ENCODE results near the gene SLC35B2.

Gene SLC35B2

GRCh38 chr6:44285552-44286284, 28.4 kb upstream of the SLC35B2 start:
- DNase-seq: peak in 1 of 2 donors; percentile 21

DNA sequence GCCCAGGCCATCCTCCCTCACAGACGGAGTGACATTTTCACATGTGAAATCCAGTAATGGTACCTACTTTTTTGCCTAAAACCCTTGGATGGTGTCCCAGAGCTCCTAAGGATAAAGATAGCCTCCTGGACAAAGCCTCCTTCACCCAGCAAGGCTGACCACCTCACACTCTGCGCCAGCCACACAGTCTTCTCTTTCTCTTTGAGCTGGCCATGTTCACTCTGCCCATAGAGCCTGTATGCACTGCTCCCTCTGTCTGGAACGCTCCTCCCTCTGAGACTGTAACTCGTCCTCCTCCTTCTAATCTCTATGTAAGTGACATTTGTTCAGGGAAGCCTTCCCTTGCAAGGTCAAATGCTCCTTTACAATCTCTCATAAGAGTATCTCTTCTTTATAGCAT, 27.5 kb upstream of the SLC35B2 start:
- DNase-seq: no peak

- peak; percentile 26 to 63 for DNase-seq
Measured at GRCh38 chr6:44284121-44284520, 26.8 kb upstream of the SLC35B2 start.

GRCh38 chr6:44278774-44279697, 21.7 kb upstream of the SLC35B2 start:
- DNase-seq: peak; percentile 42 to 49

DNA sequence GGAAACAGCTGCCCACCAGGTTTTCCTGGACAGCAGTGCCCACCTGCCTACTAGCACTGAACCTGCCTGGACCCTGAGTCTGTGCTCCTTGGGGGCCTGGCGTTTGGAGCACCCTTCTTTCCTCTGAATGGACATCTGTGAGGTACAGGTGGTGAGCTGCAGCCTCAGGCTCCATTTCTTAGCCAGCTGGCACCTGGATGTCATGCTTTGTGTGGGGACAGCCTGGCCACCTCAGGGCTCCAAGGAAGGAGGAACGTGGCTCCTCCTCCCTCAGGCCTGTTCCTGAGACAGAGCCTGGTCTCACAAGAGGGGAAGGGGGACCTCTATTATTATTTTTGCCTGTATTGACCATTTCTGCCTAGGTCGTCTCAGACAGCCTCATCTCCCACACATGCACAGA, 21.0 kb upstream of the SLC35B2 start:
- DNase-seq: no peak

DNA sequence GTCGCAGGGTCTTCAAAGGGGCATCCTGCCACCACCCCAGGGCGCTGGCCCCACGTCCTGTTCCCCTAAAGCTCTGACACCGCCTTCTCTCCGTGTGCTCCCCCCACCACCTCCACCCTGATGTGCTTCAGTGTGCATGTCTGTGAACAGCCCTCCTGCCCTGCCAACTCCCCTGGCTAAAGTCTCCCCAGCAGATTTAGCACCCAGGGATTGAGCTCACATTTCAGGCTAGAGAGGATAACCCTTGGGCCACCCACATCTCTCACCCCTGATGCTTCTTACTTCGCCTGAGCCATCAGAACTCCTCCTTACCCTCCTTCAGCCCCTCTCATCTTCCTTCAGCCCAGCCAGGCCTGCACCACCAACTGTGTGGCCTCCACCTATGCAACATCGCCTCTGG, 20.4 kb upstream of the SLC35B2 start:
- DNase-seq: no peak

- DNase-seq: no peak
Measured at GRCh38 chr6:44276667-44277640, 19.6 kb upstream of the SLC35B2 start.

DNA sequence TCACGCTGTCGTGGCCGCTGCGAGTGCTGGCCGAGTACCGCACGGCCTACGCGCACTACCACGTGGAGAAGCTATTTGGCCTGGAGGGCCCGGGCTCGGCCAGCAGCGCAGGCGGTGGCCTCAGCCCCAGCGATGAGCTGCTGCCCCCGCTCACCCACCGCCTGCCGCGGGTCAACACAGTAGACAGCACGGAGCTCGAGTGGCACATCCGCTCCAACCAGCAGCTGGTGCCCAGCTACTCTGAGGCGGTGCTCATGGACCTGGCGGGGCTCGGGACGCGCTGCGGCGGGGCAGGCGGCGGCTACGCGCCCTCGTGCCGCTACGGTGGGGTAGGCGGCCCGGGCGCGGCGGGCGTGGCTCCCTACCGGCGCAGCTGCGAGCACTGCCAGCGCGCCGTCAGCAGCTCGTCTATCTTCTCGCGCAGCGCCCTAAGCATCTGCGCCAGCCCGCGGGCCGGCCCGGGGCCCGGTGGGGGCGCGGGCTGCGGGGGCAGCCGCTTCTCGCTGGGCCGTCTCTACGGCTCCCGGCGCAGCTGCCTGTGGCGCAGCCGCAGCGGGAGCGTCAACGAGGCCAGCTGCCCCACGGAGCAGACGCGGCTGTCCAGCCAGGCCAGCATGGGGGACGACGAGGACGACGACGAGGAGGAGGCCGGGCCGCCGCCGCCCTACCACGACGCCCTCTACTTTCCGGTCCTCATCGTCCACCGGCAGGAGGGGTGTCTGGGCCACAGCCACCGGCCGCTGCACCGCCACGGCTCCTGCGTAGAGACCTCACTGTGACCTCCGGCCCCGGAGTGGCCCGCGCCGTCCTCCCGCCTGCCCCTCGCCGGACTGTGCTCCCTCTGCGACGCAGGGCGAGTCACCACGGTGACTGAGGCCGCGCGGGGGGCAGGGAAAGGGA, 18.7 kb upstream of the SLC35B2 start:
- DNase-seq: peak in 1 of 2 donors; percentile 21

DNA sequence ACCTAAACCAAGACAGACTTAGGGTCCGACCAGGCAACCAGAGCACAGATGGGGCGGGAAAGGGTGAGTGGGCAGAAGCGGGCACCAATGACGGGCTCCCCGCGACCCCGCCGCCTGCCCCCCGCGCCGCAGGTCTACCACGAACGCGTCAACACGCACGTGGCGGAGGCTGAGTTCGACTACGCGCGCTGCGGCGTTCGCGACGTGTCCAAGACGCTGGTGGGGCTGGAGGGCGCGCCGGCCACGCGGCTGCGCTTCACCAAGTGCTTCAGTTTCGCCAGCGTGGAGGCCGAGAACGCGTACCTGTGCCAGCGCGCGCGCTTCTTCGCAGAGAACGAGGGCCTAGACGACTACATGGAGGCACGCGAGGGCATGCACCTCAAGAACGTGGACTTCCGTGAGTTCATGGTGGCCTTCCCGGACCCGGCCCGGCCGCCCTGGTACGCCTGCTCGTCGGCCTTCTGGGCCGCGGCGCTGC, 18.0 kb upstream of the SLC35B2 start:
- DNase-seq: no peak

- DNase-seq: no peak
Measured at GRCh38 chr6:44273617-44274016, 16.3 kb upstream of the SLC35B2 start.

DNA sequence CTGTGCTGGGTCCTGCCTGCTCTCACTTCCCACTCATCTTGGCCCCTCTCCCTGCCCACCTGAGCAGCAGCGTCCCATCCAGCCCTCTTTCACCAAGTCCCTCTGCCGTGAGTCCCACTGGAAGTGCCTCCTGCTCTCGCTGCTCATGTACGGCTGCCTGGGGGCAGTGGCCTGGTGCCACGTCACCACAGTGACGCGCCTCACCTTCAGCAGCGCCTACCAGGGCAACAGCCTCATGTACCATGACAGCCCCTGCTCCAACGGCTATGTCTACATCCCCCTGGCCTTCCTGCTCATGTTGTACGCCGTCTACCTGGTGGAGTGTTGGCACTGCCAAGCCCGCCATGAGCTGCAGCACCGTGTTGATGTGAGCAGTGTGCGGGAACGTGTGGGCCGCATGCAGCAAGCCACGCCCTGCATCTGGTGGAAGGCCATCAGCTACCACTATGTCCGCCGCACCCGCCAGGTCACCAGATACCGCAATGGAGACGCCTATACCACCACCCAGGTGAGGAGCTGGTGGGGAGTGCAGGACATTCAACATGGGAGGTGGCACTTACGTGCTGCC, 15.8 kb upstream of the SLC35B2 start:
- DNase-seq: no peak

- no peak for DNase-seq
Measured at GRCh38 chr6:44272529-44272928, 15.2 kb upstream of the SLC35B2 start.

DNA sequence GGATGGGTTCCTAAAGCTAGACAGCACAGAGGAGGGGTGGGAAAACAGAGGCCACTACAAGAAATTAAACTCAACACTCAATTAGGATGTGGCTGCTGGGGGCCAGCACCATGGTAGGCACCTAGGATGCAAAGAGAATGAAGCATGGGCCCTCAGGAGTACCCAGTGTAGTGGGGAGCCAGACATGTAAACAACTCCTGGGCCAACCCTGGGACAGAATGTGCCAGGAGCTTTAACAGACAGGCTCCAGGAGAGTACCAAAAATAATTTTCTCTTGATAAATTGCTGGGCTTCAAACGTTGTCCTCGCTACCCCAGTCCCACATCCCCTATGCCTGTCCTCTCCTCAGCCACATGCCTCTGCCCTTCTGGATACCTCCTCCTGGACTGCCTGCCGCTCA, 14.6 kb upstream of the SLC35B2 start:
- DNase-seq: no peak

GRCh38 chr6:44271406-44271723, 14.0 kb upstream of the SLC35B2 start:
- DNase-seq: no peak

GRCh38 chr6:44270526-44271405, 13.4 kb upstream of the SLC35B2 start:
- DNase-seq: no peak

DNA sequence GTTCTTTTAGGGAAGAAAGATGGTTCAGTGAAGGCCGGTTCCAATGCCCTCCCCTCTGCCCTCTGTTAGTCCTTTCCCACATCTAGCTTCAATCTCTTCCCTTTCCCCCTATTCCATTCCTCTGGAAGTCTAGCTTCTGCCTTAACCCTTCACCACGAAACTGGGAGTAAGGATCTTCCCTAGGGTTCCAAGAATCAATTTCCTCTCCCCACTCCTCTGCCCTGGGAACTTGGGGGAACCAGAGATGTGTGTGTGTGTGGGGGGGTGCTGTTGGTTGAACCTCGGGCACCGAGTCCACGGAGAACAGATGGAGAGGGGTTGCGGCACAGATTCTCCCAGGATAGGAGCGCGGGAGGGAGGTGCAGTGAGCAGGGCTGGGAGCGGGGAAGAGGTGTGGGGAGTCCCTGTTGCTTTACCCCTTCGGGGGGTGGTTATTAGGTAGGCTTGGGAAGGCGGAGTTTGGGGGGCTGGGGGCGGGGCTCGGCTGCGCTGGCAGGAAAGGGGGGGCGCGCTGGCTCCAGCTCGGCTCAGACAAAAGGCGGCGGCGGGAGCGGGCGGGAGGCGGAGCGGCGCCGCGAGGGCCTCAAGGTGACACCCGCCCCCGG, 12.7 kb upstream of the SLC35B2 start, which contains the start of gene TMEM151B:
Gene TMEM151B (plus strand): TSS at position 530 of the 605 bp plus-strand sequence. CDS start 293 bp downstream, outside the sequence.
- no peak for DNase-seq

DNA sequence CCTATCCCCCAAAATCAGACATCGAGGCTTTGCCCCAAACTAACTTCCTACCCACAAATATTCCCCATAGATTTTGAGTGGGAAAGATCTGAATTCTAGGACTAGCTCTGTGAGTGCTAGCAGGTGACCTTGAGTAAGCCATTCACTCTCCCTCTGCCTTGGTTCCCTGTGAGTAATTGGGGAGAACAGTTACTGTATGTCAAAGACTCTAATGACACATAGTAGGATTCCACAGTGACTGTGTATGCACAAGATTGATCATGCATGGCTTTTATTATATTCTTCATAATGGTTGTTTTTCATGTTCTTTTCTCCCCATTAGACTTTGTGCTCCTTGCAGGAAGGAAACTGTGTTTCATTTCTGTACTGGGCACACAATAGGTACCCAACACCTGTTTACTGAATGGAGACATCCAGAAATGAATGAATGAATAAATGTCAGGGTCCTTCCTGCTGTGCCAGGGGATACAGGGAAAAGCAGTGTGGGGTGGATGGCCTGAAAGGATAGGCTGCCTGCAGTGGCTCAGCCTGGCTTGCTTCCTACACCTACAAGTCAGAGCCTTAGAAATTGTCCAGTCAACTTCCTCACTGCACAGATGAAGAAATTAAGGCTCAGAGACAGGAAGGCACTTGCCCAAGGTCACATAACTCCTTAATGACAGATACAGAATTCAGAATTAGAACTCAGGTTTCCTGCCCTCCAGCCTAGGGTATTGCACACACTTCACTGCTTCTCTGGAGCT, 12.0 kb upstream of the SLC35B2 start:
- DNase-seq: peak; percentile 58 to 77

- DNase-seq: peak in 1 of 2 donors; percentile 42
Measured at GRCh38 chr6:44268095-44268628, 10.8 kb upstream of the SLC35B2 start.

Measured in inflammatory macrophage (primary cell).